ENCODE measurements around the gene BAIAP2L2. TPM values are rescaled to one million over a fixed set of nuclear protein-coding genes. Genes with fewer than 3 reads are reported as not detected.

BAIAP2L2 gene
- total and polyA plus RNA-seq, 2 experiments from 2014 or later: 3.9 to 5.6 TPM

- H3K4me3 Mint-ChIP-seq: no peak overlapping the region
- peaks cover 5% of the 10 kb centered on the region for H3K27me3 Mint-ChIP-seq (ENCODE audit: insufficient read depth, low read depth, poor library complexity)
- ATAC-seq (no peak), DNase-seq (ENCODE audit: low spot score) (no peak)
- Histone ChIP-seq H2AFZ (no peak overlapping the region), H3K27me3 (ENCODE audit: insufficient read depth) (no peaks in the 10 kb centered on the region), H3F3A (replicated peaks; ENCODE audit: low read depth) (no peaks in the 10 kb centered on the region), H3K36me3 (ENCODE audit: insufficient read depth) (no peaks in the 10 kb centered on the region), H3K27ac (ENCODE audit: low read depth) (no peak overlapping the region), H3K4me1 (ENCODE audit: insufficient read depth) (no peaks in the 10 kb centered on the region), H3K9me2 (ENCODE audit: insufficient read depth) (no peaks in the 10 kb centered on the region), H3K4me2 (no peak overlapping the region), H3K4me3 (no peak overlapping the region), H4K20me1 (replicated peaks; ENCODE audit: insufficient read depth) (no peaks in the 10 kb centered on the region), H3K79me2 (replicated peaks; ENCODE audit: insufficient read depth) (no peaks in the 10 kb centered on the region)
- H3K4me1 Mint-ChIP-seq: peaks cover 3% of the 10 kb centered on the region; the same call in 1 of the 3 replicates
- no peaks in the 10 kb centered on the region for H3K9me3 Mint-ChIP-seq
- TF ChIP-seq STAT1 (IDR thresholded peaks at IDR 0.05; ENCODE audit: unreplicated experiment) (no peak), POLR2AphosphoS5 (IDR thresholded peaks at IDR 0.05; ENCODE audit: low read depth) (no peak), ZNF331 (CRISPR knock-in tag; IDR thresholded peaks at IDR 0.05; ENCODE audit: low read depth) (no peak), JUNB (IDR thresholded peaks at IDR 0.05; ENCODE audit: unreplicated experiment) (no peak)
- peaks cover 3% of the 10 kb centered on the region; the same call in 1 of the 3 replicates for H3K36me3 Mint-ChIP-seq (ENCODE audit: low read depth)
- no peak overlapping the region for H3K27ac Mint-ChIP-seq
Observed at GRCh38 chr22:38135133-38135706, 24.7 kb upstream of the BAIAP2L2 start.

- DNase-seq (ENCODE audit: low spot score) (no peak), ATAC-seq (no peak)
- H3K4me1 Mint-ChIP-seq: no peaks in the 10 kb centered on the region; the same call in 2 of the 3 replicates
- TF ChIP-seq CREB1 (CRISPR knock-in tag; IDR thresholded peaks at IDR 0.05; ENCODE audit: low read depth) (no peak), ZNF114 (CRISPR knock-in tag; IDR thresholded peaks at IDR 0.05) (no peak), NANOG (IDR thresholded peaks at IDR 0.05; ENCODE audit: borderline replicate concordance) (no peak), POLR2AphosphoS5 (IDR thresholded peaks at IDR 0.05; ENCODE audit: low read depth) (no peak), JUNB (IDR thresholded peaks at IDR 0.05; ENCODE audit: unreplicated experiment) (no peak), CTCF (conservative IDR thresholded peaks at IDR 0.05; ENCODE audit: low read depth in 2 of 2) (no peak), ZNF462 (CRISPR knock-in tag; IDR thresholded peaks at IDR 0.05) (no peak), EZH2 (IDR thresholded peaks at IDR 0.05; ENCODE audit: low read depth, unreplicated experiment) (no peak)
- H3K27me3 ChIP-seq (ENCODE audit: insufficient read depth): no peaks in the 10 kb centered on the region
- H4K20me1 ChIP-seq (replicated peaks; ENCODE audit: insufficient read depth): no peaks in the 10 kb centered on the region
- H3K36me3 ChIP-seq (ENCODE audit: insufficient read depth): no peaks in the 10 kb centered on the region
- H3K9me2 ChIP-seq (ENCODE audit: insufficient read depth): no peaks in the 10 kb centered on the region
- H3K79me2 ChIP-seq (replicated peaks; ENCODE audit: insufficient read depth): no peaks in the 10 kb centered on the region
- no peak overlapping the region for H3K4me3 Mint-ChIP-seq
- no peak overlapping the region for H3K4me2 ChIP-seq
- no peaks in the 10 kb centered on the region for H3F3A ChIP-seq (replicated peaks; ENCODE audit: low read depth)
- H3K4me1 ChIP-seq (ENCODE audit: insufficient read depth): no peaks in the 10 kb centered on the region
- H3K4me3 ChIP-seq: no peak overlapping the region
- no peaks in the 10 kb centered on the region for H3K9me3 Mint-ChIP-seq
- H3K27me3 Mint-ChIP-seq (ENCODE audit: insufficient read depth, low read depth, poor library complexity): peaks cover 5% of the 10 kb centered on the region
- no peak overlapping the region for H3K27ac ChIP-seq (ENCODE audit: low read depth)
- H2AFZ ChIP-seq: no peak overlapping the region
- no peak overlapping the region for H3K27ac Mint-ChIP-seq
- H3K36me3 Mint-ChIP-seq (ENCODE audit: low read depth): peaks cover 3% of the 10 kb centered on the region; the same call in 1 of the 3 replicates
Observed at GRCh38 chr22:38133331-38133730, 22.8 kb upstream of the BAIAP2L2 start.
